HG03064 (cell line): ENCODE data around the gene CASP10.
"Not testable (repeated sequence)": the region's sequence is repeated elsewhere in the genome, so short reads cannot be mapped to it uniquely, and the experiment has no call there.

Source experiments
- ATAC-seq: cut with Tn5 transposase; IDR thresholded peaks from one replicate; pipeline ENCODE4 v1.9.1; 2021; ENCODE audit warnings: low read depth; ENCODE audit not compliant: unreplicated experiment

The CASP10 gene

GRCh38 chr2:201231781-201232466 lies 49.0 kb downstream of the CASP10 start:
- peak; percentile 53 for ATAC-seq

- ATAC-seq, result no peak
Observed at GRCh38 chr2:201232467-201232815, 49.5 kb downstream of the CASP10 start.

- ATAC-seq, result peak; percentile 81
Observed at GRCh38 chr2:201233192-201233811, 50.4 kb downstream of the CASP10 start.

GRCh38 chr2:201233812-201234662 lies 51.1 kb downstream of the CASP10 start:
- ATAC-seq, result peak; percentile 11

GRCh38 chr2:201234663-201235135 lies 51.8 kb downstream of the CASP10 start:
- no peak for ATAC-seq

GRCh38 chr2:201235860-201236811 lies 53.2 kb downstream of the CASP10 start:
- no peak for ATAC-seq

- no peak for ATAC-seq
Observed at GRCh38 chr2:201237486-201238123, 54.7 kb downstream of the CASP10 start.

GRCh38 chr2:201239167-201239935 lies 56.4 kb downstream of the CASP10 start:
- not testable (repeated sequence) for ATAC-seq

- ATAC-seq, result no peak
Observed at GRCh38 chr2:201242571-201243277, 59.8 kb downstream of the CASP10 start.

GRCh38 chr2:201244829-201245228 lies 61.9 kb downstream of the CASP10 start:
- no peak for ATAC-seq

- ATAC-seq, result no peak
Observed at GRCh38 chr2:201246280-201246679, 63.3 kb downstream of the CASP10 start.

- peak; percentile 47 for ATAC-seq
Observed at GRCh38 chr2:201248288-201248844, 65.4 kb downstream of the CASP10 start.

- no peak for ATAC-seq
Observed at GRCh38 chr2:201249889-201250288, 66.9 kb downstream of the CASP10 start.

GRCh38 chr2:201250741-201251140 lies 67.8 kb downstream of the CASP10 start:
- ATAC-seq, result no peak

- no peak for ATAC-seq
Observed at GRCh38 chr2:201254081-201254730, 71.3 kb downstream of the CASP10 start.

GRCh38 chr2:201255408-201256033 lies 72.6 kb downstream of the CASP10 start:
- no peak for ATAC-seq

GRCh38 chr2:201256082-201256481 lies 73.1 kb downstream of the CASP10 start:
- no peak for ATAC-seq
